ENCODE measurements around the gene GINS3.
"Not testable (repeated sequence)": the region's sequence is repeated elsewhere in the genome, so short reads cannot be mapped to it uniquely, and the experiment has no call there.

Gene GINS3

GRCh38 chr16:58393138-58393504 lies 850 bp downstream of the GINS3 start:
- DNase-seq: peak; percentile 17

- not testable (repeated sequence) for DNase-seq
Measured at GRCh38 chr16:58396897-58397296, 4.6 kb downstream of the GINS3 start.

GRCh38 chr16:58399718-58400633 lies 7.7 kb downstream of the GINS3 start:
- peak; percentile 27 for DNase-seq

- DNase-seq: not testable (repeated sequence)
Measured at GRCh38 chr16:58401305-58401704, 9.0 kb downstream of the GINS3 start.

GRCh38 chr16:58402796-58403195 lies 10.5 kb downstream of the GINS3 start:
- no peak for DNase-seq

GRCh38 chr16:58409316-58409973 lies 17.2 kb downstream of the GINS3 start:
- peak; percentile 40 for DNase-seq

GRCh38 chr16:58411336-58411735 lies 19.1 kb downstream of the GINS3 start:
- DNase-seq: no peak

- DNase-seq: no peak
Measured at GRCh38 chr16:58411736-58412614, 19.7 kb downstream of the GINS3 start.

GRCh38 chr16:58412615-58412970 lies 20.3 kb downstream of the GINS3 start:
- not testable (repeated sequence) for DNase-seq

GRCh38 chr16:58413359-58413758 lies 21.1 kb downstream of the GINS3 start:
- DNase-seq: no peak

GRCh38 chr16:58415003-58415402 lies 22.7 kb downstream of the GINS3 start:
- DNase-seq: peak; percentile 21

- not testable (repeated sequence) for DNase-seq
Measured at GRCh38 chr16:58415961-58416360, 23.7 kb downstream of the GINS3 start.

GRCh38 chr16:58417035-58417434 lies 24.8 kb downstream of the GINS3 start:
- DNase-seq: no peak

GRCh38 chr16:58417600-58417999 lies 25.3 kb downstream of the GINS3 start:
- no peak for DNase-seq

- no peak for DNase-seq
Measured at GRCh38 chr16:58418026-58418425, 25.8 kb downstream of the GINS3 start.

GRCh38 chr16:58418601-58419000 lies 26.3 kb downstream of the GINS3 start:
- DNase-seq: peak; percentile 24

- DNase-seq: no peak
Measured at GRCh38 chr16:58419241-58419990, 27.1 kb downstream of the GINS3 start.

- DNase-seq: no peak
Measured at GRCh38 chr16:58421059-58421458, 28.8 kb downstream of the GINS3 start.

GRCh38 chr16:58421529-58421928 lies 29.3 kb downstream of the GINS3 start:
- DNase-seq: peak; percentile 52

GRCh38 chr16:58422809-58423208 lies 30.5 kb downstream of the GINS3 start:
- no peak for DNase-seq

GRCh38 chr16:58425245-58425644 lies 33.0 kb downstream of the GINS3 start:
- DNase-seq: no peak

- no peak for DNase-seq
Measured at GRCh38 chr16:58425756-58426494, 33.7 kb downstream of the GINS3 start.

Measured in fibroblast of skin of right biceps (primary cell).